HL-60 (cell line): ENCODE measurements around the gene HNRNPLL.

Experiments
- DNase-seq, 2 experiments: peaks; one replicate each; pipeline ENCODE4 v3.0.0-alpha.2; 2010 to 2020; ENCODE audit warnings: low read depth in 1 of 2, low spot score in 1 of 2
- H3K27ac ChIP-seq: fragments of 250-450 bp; sonication (Bioruptor Pico); replicated peaks from 2 replicates; pipeline ENCODE4 v1.5.1; 2020; ENCODE audit warnings: mild to moderate bottlenecking, moderate library complexity
- H3K27me3 ChIP-seq: fragments of 250-450 bp; sonication (Bioruptor Pico); 2 replicates; pipeline ENCODE4 v1.5.1; 2021; ENCODE audit warnings: mild to moderate bottlenecking, moderate library complexity; ENCODE audit not compliant: insufficient read depth, poor library complexity, severe bottlenecking
- H3K4me3 ChIP-seq: replicated peaks from 2 replicates; pipeline ENCODE4 v1.5.1; 2011; ENCODE audit warnings: mild to moderate bottlenecking, control low read depth, low read length; ENCODE audit not compliant: insufficient read depth
- CTCF ChIP-seq: IDR thresholded peaks from one replicate; pipeline ENCODE4 v1.5.1; 2011; ENCODE audit warnings: low read length, control low read depth, inconsistent platforms; ENCODE audit not compliant: insufficient read depth
- GABPA ChIP-seq: IDR thresholded peaks from 2 replicates; pipeline ENCODE4 v1.6.1; 2012; ENCODE audit warnings: low read depth
- POLR2AphosphoS5 ChIP-seq: IDR thresholded peaks from 2 replicates; pipeline ENCODE4 v1.6.1; 2012; ENCODE audit warnings: low read depth
- REST ChIP-seq: IDR thresholded peaks from 2 replicates; pipeline ENCODE4 v1.6.1; 2012; ENCODE audit warnings: low read depth; ENCODE audit not compliant: insufficient replicate concordance
- SPI1 ChIP-seq: IDR thresholded peaks from 2 replicates; pipeline ENCODE4 v1.6.1; 2012; ENCODE audit warnings: low read depth, mild to moderate bottlenecking, borderline replicate concordance

Gene HNRNPLL

DNA sequence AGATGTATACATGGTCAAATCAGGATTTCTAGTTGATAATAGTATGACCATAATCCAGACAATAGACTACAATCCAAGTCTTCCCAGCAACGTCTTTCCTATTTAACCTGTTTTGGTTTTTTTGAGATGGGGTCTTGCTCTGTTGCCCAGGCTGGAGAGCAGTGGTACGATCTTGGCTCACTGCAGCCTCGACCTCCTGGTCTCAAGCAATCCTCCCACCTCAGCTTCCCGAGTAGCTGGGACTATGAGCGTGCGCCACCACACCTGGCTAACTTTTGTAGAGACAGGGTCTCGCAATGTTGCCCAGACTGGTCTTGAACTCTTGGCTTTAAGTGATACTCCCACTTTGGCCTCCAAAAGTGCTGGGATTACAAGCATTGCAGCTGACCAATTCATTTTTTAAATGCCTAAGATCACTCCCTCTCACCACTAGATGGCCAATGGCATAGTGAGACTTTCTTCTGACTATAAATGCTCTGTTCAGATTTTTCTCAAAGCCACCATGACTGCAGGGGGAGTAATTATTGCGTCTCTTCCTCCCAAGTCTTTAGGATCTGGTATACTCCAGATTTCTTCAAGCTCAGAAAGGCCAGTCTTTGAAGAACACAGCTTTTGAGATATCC is 47.6 kb downstream of the HNRNPLL start:
- no peak for DNase-seq
- TF ChIP-seq POLR2AphosphoS5 (no peak; the same call in 1 of the 2 replicates), SPI1 (no peak), GABPA (no peak), REST (no peak), CTCF (peak; percentile 3)
- no peak overlapping the region for H3K4me3 ChIP-seq

GRCh38 chr2:38553554-38553953 is 49.2 kb downstream of the HNRNPLL start:
- H3K27me3 ChIP-seq, result no peaks in the 10 kb centered on the region
- no peak overlapping the region for H3K27ac ChIP-seq
- DNase-seq, result no peak
- TF ChIP-seq REST, result no peak
- TF ChIP-seq CTCF, result no peak
- TF ChIP-seq GABPA, result no peak
- TF ChIP-seq POLR2AphosphoS5, result no peak
- no peak for TF ChIP-seq SPI1
- no peak overlapping the region for H3K4me3 ChIP-seq

More for the DNA sequence above, 47.6 kb downstream of the HNRNPLL start:
- Histone ChIP-seq H3K27me3 (no peaks in the 10 kb centered on the region), H3K27ac (no peak overlapping the region)

DNA sequence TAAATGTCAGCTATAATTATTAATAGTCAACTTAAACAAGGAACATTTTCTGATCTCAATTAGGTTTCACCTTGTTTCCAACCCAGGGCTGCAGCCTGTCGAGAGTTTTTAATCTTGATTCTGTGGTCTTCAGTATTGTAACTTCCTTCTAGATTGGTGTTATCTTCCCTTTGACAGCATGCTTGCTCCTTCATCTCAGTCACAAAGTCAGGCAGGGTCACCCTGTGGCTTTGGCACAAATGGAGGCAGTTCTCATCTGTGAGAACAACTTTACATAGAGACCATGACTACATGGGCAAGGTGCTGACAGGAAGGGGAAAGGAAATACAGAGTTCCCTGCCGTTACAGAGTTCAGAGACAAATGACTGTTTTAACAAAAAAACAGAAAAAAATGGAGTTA is 50.5 kb downstream of the HNRNPLL start:
- Histone ChIP-seq H3K27me3 (no peaks in the 10 kb centered on the region), H3K4me3 (no peak overlapping the region), H3K27ac (no peak overlapping the region)
- TF ChIP-seq GABPA (no peak), POLR2AphosphoS5 (peak; percentile 48)
- DNase-seq, result peak in 1 of 2 experiments; percentile 30

DNA sequence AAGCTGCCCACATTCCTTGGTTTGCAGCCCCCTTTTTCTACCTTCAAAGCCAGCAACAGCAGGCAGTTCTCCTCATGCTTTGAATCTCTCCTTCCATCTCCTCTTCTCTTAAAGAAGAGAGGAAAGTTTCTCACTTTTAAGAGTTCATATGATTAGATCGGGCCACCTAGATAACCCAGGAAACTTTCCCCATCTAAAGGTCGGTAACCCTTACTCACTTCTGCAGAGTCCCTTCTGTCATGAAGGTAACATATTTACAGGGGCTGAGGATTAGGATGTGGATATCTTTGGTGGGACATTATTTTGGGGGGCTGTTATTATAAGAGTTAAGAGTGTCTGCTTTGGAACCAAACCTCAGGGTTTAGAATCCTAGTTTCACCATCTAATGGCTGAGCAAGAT is 51.0 kb downstream of the HNRNPLL start:
- Histone ChIP-seq H3K27me3 (no peaks in the 10 kb centered on the region), H3K4me3 (no peak overlapping the region), H3K27ac (no peak overlapping the region)
- DNase-seq, result no peak
- no peak for TF ChIP-seq SPI1
- TF ChIP-seq POLR2AphosphoS5, result 0 out of 2 replicates have a peak, but pooled peaks have one; percentile 6

- DNase-seq, result no peak
- no peak overlapping the region for H3K4me3 ChIP-seq
- no peaks in the 10 kb centered on the region for H3K27me3 ChIP-seq
- no peak overlapping the region for H3K27ac ChIP-seq
- no peak for TF ChIP-seq POLR2AphosphoS5
- no peak for TF ChIP-seq GABPA
Measured at GRCh38 chr2:38551171-38551570, 51.6 kb downstream of the HNRNPLL start.
